HG03175 (cell line): ENCODE data around the gene NCEH1.
"Not testable (repeated sequence)": the region's sequence is repeated elsewhere in the genome, so short reads cannot be mapped to it uniquely, and the experiment has no call there.

ENCODE experiments used
- ATAC-seq: cut with Tn5 transposase; IDR thresholded peaks from one replicate; pipeline ENCODE4 v1.9.1; 2021; ENCODE audit warnings: mild to moderate bottlenecking, moderate library complexity; ENCODE audit not compliant: unreplicated experiment

NCEH1 gene

GRCh38 chr3:172614340-172615274 lies 96.3 kb downstream of the NCEH1 start:
- ATAC-seq = no peak

DNA sequence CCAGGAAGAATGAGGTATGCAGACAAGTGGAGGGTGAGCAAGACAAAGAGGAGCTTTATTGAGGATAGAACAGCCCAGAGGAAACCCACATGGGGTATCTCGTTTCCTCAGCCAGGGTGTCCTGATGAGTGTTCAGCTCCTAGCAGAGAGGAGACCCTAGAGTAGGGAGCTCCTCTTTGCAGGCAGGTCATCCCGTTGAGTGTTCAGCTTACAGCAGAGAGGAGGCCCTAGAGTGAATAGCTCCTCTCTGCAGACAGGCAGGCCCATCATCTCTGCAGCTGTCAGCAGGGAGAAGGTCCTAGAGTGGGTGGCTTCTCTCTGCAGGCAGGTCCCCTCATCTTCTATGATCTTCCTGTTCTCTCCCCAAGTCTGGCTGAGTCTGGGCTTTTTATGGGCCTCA lies 97.0 kb downstream of the NCEH1 start:
- no peak for ATAC-seq

DNA sequence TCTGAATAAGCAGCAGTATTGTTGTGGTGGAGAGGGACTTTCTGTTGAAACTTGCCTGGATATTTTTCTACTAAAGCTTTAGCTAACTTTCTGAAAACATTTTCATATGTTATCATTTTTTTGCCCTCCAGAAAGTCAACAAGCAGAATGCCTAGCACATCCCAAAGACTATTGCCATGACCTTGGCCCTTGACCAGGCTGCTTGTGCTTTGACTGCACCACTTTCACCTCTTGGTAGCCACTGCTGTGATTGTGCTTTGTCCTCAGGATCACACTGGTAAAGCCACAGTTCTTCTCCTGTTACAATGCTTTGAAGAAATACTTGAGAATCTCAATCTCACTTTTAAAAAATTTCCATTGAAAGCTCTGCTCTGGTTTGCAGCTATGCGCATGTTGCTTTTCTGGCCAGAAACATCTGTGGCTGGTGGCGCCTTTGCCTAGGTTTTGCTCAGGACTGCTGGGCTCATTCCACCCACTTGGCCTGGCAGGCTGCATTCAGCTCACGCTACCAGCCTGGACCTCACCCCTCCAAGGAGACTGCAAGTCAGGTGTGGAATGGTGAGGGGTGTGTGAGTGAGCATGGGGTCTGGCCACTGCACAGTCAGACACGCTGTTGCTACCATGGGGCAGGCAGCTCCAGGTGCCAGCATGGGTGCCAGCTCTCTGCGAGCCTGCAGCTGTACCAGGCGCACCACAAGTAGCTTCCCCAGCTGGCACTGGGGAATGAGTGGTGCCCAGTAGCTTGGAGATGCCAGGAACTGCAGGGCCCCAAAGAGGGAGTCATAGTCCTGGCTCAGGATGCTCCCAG lies 97.8 kb downstream of the NCEH1 start:
- no peak for ATAC-seq

DNA sequence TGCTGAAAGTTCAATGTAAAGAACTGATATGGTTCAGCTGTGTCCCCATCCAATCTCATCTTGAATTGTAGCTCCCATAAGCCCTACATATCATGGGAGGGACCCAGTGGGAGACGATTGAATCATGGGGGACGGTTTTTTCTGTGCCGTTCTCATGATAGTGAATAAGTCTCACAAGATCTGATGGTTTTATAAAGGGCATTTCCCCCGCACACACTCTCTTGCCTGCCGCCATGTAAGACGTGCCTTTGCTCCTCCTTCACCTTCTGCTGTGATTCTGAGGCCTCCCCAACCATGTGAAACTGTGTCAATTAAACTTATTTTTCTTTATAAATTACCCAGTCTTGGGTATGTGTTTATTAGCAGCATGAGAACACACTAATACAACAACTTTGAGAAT lies 101.1 kb downstream of the NCEH1 start:
- no peak for ATAC-seq

DNA sequence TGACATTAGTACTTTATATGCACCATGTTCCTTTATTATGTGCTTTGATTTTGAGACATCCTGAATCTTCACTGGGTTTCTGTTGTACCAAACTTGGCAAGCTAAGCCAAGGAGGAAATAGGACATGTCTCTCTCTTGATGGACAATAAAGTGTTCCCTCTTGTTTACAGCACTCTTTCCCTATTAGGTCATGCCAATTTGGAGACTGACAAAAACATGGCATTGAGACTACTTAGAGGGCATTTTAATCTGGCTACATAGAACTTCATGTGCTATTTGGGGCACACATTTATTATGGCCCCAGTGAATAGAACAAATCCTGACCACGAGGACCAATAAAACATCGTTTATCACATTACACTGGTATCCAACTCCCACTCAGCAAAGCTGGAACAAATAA lies 102.3 kb downstream of the NCEH1 start:
- ATAC-seq = no peak

DNA sequence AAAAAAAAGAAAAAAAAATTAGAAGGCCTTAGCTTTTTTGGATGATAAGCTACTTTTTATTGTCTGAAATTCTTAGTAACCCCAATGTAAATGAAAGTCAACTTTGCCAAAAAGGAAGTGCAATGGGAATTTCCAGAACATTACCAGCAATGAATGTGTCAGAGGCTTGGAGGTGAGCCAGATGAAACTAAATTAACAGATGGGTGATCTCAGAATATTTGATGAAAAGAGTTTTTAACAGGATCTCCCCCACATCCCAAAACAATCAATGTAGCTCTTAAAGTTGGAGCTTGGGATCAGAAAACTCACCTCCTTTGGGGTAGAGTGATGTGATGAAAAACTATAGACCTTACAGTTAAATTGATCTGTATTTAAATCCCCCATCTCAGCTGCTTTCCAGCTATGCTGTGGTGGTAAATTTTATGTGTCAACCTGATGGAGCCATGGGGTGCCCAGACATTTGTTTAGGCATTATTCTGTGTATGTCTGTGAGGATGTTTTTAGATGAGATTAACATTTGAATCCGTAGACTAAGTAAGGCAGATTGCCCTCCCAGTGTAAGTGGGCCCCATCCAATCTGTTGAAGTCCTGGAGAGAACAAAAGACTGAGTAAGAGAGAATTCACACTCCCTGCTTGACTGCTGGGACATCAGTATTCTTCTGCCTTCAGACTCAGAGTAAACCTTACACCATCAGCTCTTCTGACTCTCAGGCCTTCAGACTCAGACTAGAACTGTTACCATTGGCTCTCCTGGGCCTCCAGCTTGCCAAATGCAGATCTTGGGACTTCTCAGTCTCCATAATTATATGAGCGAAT lies 103.4 kb downstream of the NCEH1 start:
- no peak for ATAC-seq

GRCh38 chr3:172606021-172606420 lies 104.8 kb downstream of the NCEH1 start:
- ATAC-seq = no peak

GRCh38 chr3:172604895-172605646 lies 105.8 kb downstream of the NCEH1 start:
- no peak for ATAC-seq

GRCh38 chr3:172601066-172601832 lies 109.6 kb downstream of the NCEH1 start:
- no peak for ATAC-seq

DNA sequence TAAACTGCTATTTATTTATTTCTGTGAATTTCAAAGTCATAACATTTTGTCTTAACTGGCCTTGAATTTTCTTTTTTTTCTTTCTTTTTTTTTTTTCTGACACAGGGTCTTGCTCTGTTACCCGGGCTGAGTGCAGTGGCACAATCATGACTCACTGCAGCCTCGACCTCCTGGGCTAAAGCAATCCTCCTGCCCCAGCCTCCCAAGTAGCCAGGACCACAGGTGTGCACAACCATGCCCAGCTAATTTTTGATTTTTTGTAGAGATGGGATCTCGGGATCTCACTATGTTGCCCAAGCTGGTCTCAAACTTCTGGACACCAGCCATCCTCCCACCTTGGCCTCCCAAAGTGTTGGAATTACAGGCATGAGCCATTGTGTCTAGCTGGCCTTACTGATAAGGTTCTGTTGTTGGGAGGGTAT lies 110.2 kb downstream of the NCEH1 start:
- ATAC-seq = no peak

DNA sequence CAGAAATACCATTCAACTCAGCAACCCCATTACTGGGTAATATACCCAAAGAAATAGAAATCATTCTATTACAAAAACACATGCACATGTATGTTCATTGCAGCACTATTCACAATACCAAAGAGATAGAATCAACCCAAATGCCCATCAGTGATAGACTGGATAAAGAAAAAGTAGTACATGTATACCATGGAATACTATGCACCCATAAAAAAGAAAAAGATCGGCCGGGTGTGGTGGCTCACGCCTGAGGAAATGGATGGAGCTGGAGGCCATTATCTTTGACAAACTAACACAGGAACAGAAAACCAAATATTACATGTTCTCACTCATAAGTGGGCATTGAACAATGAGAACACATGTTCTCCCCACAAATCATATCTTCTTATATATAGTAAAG lies 112.0 kb downstream of the NCEH1 start:
- ATAC-seq = no peak

GRCh38 chr3:172596394-172596706 lies 114.5 kb downstream of the NCEH1 start:
- ATAC-seq = no peak

GRCh38 chr3:172595664-172596393 lies 115.0 kb downstream of the NCEH1 start:
- ATAC-seq = peak; percentile 42

DNA sequence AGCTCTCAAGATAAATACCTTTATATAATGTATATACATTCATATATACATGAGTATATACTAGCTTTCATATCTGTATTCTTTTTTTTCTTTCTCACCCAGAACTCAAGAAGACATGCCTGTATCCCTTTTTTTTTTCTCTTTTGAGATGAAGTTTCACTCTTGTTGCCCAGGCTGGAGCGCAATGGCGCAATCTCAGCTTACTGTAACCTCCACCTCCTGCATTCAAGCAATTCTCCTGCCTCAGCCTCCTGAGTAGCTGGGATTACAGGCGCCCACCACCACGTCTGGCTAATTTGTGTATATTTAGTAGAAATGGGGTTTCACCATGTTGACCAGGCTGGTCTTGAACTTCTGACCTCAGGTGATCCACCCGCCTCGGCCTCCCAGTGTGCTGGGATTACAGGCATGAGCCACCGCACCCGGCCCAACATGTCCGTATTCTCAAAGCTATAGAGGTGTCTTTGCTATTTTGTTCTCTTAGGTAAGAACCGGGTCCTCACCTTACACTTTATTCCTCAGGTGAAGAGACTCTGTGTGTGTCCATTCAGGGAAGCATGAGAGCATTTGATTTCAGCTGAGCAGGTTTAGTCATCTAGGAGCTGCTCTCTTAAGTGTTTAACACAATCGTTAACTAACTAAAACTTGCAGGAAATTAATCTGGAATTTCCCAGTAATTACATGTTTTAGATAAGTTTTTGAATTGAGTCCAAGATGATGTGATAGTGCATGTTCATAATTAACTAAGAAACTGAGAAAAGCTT lies 115.8 kb downstream of the NCEH1 start:
- ATAC-seq = not testable (repeated sequence)

DNA sequence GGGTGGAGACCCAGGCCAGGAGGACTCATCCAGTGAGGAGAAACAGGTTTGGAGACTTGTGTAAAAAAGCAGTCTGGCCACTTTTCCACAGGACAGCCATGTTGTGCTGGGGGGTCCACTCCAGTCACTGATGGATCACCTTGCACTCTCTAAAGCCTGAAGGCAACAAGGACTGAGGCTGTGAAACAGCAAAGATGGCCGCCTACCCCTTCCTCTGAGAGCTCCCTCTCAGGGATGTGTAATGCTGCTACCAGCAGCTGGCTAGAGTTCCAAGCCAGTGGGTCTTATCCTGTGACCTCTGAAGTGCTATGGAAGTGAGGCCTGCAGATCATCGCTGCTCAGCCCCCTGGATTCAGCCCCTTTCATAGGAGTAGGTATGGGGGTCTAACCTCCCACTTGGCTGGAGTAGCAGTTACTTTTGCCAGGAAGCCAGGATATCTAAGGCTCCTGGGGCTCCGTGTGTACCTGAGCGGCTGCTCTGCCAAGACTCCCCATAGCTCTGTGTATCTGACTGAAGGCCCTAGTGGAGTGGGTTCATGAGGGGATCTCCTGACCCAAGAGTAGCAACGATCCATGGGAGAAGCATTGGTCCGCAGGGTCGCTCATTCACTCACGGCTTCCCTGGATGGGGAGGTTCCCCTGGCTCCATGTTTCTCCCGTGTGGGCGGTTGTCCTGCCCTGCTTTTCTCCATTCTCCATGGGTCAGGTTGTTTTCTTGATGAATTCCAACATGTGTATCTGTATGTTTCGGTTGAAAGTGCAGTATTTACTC lies 117.8 kb downstream of the NCEH1 start:
- no peak for ATAC-seq

DNA sequence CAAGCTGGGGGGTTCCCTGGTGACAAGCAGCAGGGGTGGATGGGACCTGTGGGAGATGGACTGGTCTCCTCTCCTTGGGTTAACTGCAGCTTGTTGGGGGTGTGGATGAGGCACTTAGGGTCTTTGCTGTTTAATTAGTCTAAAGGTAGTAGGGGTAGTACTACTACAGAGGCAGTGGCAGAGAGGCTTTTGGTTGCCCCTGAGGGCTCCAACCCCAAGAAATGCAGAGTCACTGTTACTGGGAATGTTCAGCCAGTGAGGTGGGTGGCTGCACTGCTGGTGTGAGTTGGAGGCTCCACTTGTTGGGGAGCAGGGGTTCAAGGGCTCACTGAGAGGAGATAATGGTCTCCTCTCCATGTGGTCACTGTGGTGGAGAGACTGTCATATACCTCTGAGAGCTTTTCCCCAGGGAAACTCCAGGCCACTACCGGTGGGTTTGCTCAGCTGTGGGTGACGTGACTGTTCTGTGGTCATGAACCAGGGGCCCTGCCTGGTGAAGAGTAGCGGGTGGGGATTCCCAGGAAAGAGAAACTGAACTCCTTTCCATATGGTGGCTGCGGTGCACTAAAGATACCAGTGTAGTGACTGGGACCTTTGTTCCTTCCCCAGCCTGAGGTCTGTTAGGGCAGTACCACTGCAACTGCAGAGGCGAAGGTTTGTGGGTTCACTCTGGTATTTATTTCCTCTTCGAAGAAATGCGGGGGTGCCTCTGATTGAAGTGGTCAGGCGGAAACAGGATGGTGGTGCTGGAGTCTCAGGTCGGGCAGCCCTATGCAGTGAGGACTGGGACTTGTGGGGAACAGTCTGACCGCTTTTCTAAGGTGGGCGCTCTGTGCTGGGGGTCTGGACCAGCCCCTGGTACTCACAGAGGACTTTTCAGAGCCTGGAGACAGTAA lies 118.7 kb downstream of the NCEH1 start:
- peak; percentile 80 for ATAC-seq
